ENCODE measurements around the gene ARHGAP10.

The ARHGAP10 gene

DNA sequence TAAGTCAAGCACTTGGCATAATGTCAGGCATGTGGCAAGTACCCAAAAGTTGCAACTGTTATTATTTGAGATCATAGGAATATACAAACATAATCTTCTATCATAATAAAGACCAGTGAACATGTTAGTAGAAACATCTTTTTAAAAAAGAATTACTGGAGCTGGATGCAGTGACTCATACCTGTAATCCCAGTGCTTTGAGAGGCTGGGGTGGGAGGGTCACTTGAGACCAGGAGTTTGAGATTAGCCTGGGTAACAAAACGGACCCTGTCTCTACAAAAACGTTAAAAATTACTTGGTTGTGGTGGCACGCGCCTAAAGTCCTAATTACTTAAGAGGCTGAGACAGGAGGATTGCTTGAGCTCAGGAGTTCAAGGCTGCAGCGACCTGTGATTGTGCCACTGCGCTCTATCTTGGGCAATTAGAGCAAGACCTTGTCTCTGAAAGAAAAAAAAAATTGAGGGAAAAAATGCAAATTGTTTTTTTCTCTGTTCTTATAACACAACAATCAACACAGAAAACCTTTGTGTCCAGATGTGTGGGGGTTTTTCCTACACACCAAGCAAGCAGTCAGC is 284.3 kb downstream of the ARHGAP10 start:
- Histone ChIP-seq H2BK15ac (ENCODE audit: low read depth, poor library complexity, severe bottlenecking) (no peak overlapping the region), H3K4ac (ENCODE audit: low read depth in 1 of 2, low read length in 2 of 2) (no peak overlapping the region), H2AFZ (ENCODE audit: low read depth, low read length) (no peak overlapping the region), H3K9ac (ENCODE audit: low read length) (no peak overlapping the region), H3K79me1 (replicated peaks; ENCODE audit: low read length, poor library complexity, severe bottlenecking) (peaks cover 22% of the 10 kb centered on the region), H2BK120ac (ENCODE audit: low read depth, low read length) (no peak overlapping the region), H3K36me3 (ENCODE audit: control insufficient read depth in 1 of 2, insufficient read depth in 2 of 2, low read depth in 1 of 2, low read length in 2 of 2) (peaks cover 2 to 4% of the 10 kb centered on the region in 2 experiments), H2AK5ac (ENCODE audit: low read length, severe bottlenecking) (peak overlapping the region; percentile 80), H4K91ac (ENCODE audit: low read length) (no peak overlapping the region), H4K8ac (ENCODE audit: low read length) (no peak overlapping the region), H3K14ac (ENCODE audit: low read length in 2 of 2) (no peak overlapping the region), H3K23ac (ENCODE audit: low read length in 2 of 2) (no peak overlapping the region), H2BK5ac (ENCODE audit: low read depth, low read length, poor library complexity, severe bottlenecking) (no peak overlapping the region), H3K27me3 (ENCODE audit: control insufficient read depth in 1 of 2, insufficient read depth in 1 of 2, low read length in 2 of 2) (no peaks in the 10 kb centered on the region), H3K4me1 (ENCODE audit: control insufficient read depth, insufficient read depth, low read depth, low read length) (peaks cover 4% of the 10 kb centered on the region), H3K4me3 (ENCODE audit: insufficient read depth in 1 of 2, low read depth in 1 of 2, low read length in 2 of 2) (no peak overlapping the region), H3K9me3 (ENCODE audit: control insufficient read depth, low read length) (no peaks in the 10 kb centered on the region), H3K18ac (ENCODE audit: low read depth in 1 of 2, low read length in 2 of 2) (no peak overlapping the region), H3K27ac (ENCODE audit: low read length, poor library complexity, severe bottlenecking) (no peak overlapping the region), H3K4me2 (ENCODE audit: low read length, poor library complexity, severe bottlenecking) (no peak overlapping the region), H2BK12ac (ENCODE audit: low read length in 2 of 2) (peak overlapping the region in 1 of 2 experiments; percentile 25)
- DNase-seq: peak; percentile 14
- 91% methylated on average over 6 of the region's 6 CpGs for WGBS

DNA sequence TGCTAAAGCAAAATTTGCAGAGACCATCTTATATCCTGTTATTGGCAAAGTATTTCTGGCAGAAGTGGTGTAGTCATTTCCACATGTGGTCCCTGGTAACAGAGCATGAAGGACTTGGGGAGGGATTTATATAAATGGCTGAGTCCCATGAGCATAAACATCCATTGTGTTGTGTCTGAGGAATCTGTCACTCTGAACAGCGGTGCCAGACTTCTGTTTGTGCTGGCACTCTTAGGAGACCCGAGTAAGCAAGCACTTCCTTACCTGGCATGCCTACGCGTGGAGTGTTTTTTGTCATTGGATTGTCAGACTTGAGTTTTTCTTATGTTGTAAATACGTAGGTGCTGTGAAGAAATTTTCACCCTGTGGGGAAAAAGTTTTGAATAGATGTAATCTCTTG is 285.9 kb downstream of the ARHGAP10 start:
- no peak overlapping the region for H3K18ac ChIP-seq (ENCODE audit: low read depth in 1 of 2, low read length in 2 of 2)
- no peak overlapping the region for H3K27ac ChIP-seq (ENCODE audit: low read length, poor library complexity, severe bottlenecking)
- peaks cover 22% of the 10 kb centered on the region for H3K79me1 ChIP-seq (replicated peaks; ENCODE audit: low read length, poor library complexity, severe bottlenecking)
- H2BK12ac ChIP-seq (ENCODE audit: low read length in 2 of 2): no peak overlapping the region
- H3K4ac ChIP-seq (ENCODE audit: low read depth in 1 of 2, low read length in 2 of 2): no peak overlapping the region
- H3K4me1 ChIP-seq (ENCODE audit: control insufficient read depth, insufficient read depth, low read depth, low read length): peaks cover 4% of the 10 kb centered on the region
- no peak overlapping the region for H2AK5ac ChIP-seq (ENCODE audit: low read length, severe bottlenecking)
- DNase-seq: no peak
- H3K9ac ChIP-seq (ENCODE audit: low read length): no peak overlapping the region
- H2BK5ac ChIP-seq (ENCODE audit: low read depth, low read length, poor library complexity, severe bottlenecking): no peak overlapping the region
- no peak overlapping the region for H2AFZ ChIP-seq (ENCODE audit: low read depth, low read length)
- no peak overlapping the region for H3K4me2 ChIP-seq (ENCODE audit: low read length, poor library complexity, severe bottlenecking)
- H4K91ac ChIP-seq (ENCODE audit: low read length): no peak overlapping the region
- H3K27me3 ChIP-seq (ENCODE audit: control insufficient read depth in 1 of 2, insufficient read depth in 1 of 2, low read length in 2 of 2): no peaks in the 10 kb centered on the region
- no peak overlapping the region for H4K8ac ChIP-seq (ENCODE audit: low read length)
- no peak overlapping the region for H3K4me3 ChIP-seq (ENCODE audit: insufficient read depth in 1 of 2, low read depth in 1 of 2, low read length in 2 of 2)
- no peak overlapping the region for H2BK120ac ChIP-seq (ENCODE audit: low read depth, low read length)
- H2BK15ac ChIP-seq (ENCODE audit: low read depth, poor library complexity, severe bottlenecking): no peak overlapping the region
- H3K9me3 ChIP-seq (ENCODE audit: control insufficient read depth, low read length): no peaks in the 10 kb centered on the region
- 84% methylated on average over 5 of the region's 5 CpGs for WGBS
- no peak overlapping the region for H3K23ac ChIP-seq (ENCODE audit: low read length in 2 of 2)
- no peaks in the 10 kb centered on the region for H3K36me3 ChIP-seq (ENCODE audit: control insufficient read depth in 1 of 2, insufficient read depth in 2 of 2, low read depth in 1 of 2, low read length in 2 of 2)
- H3K14ac ChIP-seq (ENCODE audit: low read length in 2 of 2): no peak overlapping the region

DNA sequence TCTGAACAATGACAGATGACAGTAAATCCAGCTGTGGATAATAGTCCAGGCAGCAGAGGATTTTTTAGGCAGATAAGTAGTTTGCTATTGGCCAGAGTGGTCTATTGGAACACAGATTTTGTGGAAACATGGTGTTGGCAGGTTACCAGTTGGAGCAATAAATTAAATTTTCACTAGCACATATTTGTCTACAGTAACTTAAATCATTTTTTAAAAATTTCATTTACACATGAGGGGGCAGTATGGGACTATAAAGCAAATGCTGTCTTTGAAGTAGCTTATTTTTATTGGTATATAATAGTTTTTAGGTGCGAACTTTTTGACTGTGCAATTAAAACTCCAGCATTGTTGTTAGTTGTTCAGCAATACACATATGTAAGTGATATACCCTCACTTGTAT is 289.8 kb downstream of the ARHGAP10 start:
- peaks cover 0 to 11% of the 10 kb centered on the region in 2 experiments for H3K36me3 ChIP-seq (ENCODE audit: control insufficient read depth in 1 of 2, insufficient read depth in 2 of 2, low read depth in 1 of 2, low read length in 2 of 2)

DNA sequence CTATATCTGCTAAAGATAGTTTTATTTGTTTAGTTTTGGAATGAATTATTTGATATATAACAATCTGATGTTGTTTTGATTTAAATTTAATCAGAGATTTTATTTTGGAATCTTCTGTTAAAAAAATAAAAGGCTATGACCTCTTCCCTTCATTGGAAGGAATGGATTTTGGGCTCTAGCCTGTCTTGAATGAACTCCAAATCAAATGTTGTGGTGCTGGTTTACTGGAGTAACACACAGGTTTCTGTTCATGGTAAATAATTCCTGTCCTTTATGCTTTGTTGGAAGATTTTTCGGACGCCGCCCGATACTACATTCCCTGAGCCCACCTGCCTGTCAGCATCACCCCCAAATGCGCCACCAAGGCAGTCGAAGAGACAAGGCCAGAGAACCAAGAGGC is 291.1 kb downstream of the ARHGAP10 start:
- H3K9ac ChIP-seq (ENCODE audit: low read length): peak overlapping the region; percentile 80
- H3K4me3 ChIP-seq (ENCODE audit: insufficient read depth in 1 of 2, low read depth in 1 of 2, low read length in 2 of 2): peak overlapping the region in 1 of 2 experiments; percentile 68
- peaks cover 19% of the 10 kb centered on the region for H3K79me1 ChIP-seq (replicated peaks; ENCODE audit: low read length, poor library complexity, severe bottlenecking)
- peak overlapping the region; percentile 7 for H4K8ac ChIP-seq (ENCODE audit: low read length)
- WGBS: 98% methylated on average over 6 of the region's 6 CpGs
- no peak overlapping the region for H3K4me2 ChIP-seq (ENCODE audit: low read length, poor library complexity, severe bottlenecking)
- no peaks in the 10 kb centered on the region for H3K27me3 ChIP-seq (ENCODE audit: control insufficient read depth in 1 of 2, insufficient read depth in 1 of 2, low read length in 2 of 2)
- peaks cover 0 to 11% of the 10 kb centered on the region in 2 experiments for H3K36me3 ChIP-seq (ENCODE audit: control insufficient read depth in 1 of 2, insufficient read depth in 2 of 2, low read depth in 1 of 2, low read length in 2 of 2)
- H2BK5ac ChIP-seq (ENCODE audit: low read depth, low read length, poor library complexity, severe bottlenecking): no peak overlapping the region
- no peak overlapping the region for H2AK5ac ChIP-seq (ENCODE audit: low read length, severe bottlenecking)
- no peak overlapping the region for H2BK120ac ChIP-seq (ENCODE audit: low read depth, low read length)
- no peak overlapping the region for H2BK15ac ChIP-seq (ENCODE audit: low read depth, poor library complexity, severe bottlenecking)
- H2AFZ ChIP-seq (ENCODE audit: low read depth, low read length): no peak overlapping the region
- H4K91ac ChIP-seq (ENCODE audit: low read length): no peak overlapping the region
- H3K4me1 ChIP-seq (ENCODE audit: control insufficient read depth, insufficient read depth, low read depth, low read length): no peaks in the 10 kb centered on the region
- H3K9me3 ChIP-seq (ENCODE audit: control insufficient read depth, low read length): no peaks in the 10 kb centered on the region
- H3K23ac ChIP-seq (ENCODE audit: low read length in 2 of 2): no peak overlapping the region
- no peak overlapping the region for H3K14ac ChIP-seq (ENCODE audit: low read length in 2 of 2)
- no peak overlapping the region for H3K18ac ChIP-seq (ENCODE audit: low read depth in 1 of 2, low read length in 2 of 2)
- DNase-seq: no peak
- H2BK12ac ChIP-seq (ENCODE audit: low read length in 2 of 2): no peak overlapping the region
- no peak overlapping the region for H3K4ac ChIP-seq (ENCODE audit: low read depth in 1 of 2, low read length in 2 of 2)
- no peak overlapping the region for H3K27ac ChIP-seq (ENCODE audit: low read length, poor library complexity, severe bottlenecking)

More for the DNA sequence above, 289.8 kb downstream of the ARHGAP10 start:
- Histone ChIP-seq H4K91ac (ENCODE audit: low read length) (no peak overlapping the region), H3K4me2 (ENCODE audit: low read length, poor library complexity, severe bottlenecking) (no peak overlapping the region), H3K4me1 (ENCODE audit: control insufficient read depth, insufficient read depth, low read depth, low read length) (no peaks in the 10 kb centered on the region), H2AFZ (ENCODE audit: low read depth, low read length) (no peak overlapping the region), H3K9ac (ENCODE audit: low read length) (no peak overlapping the region), H2BK12ac (ENCODE audit: low read length in 2 of 2) (no peak overlapping the region), H3K14ac (ENCODE audit: low read length in 2 of 2) (no peak overlapping the region), H2BK15ac (ENCODE audit: low read depth, poor library complexity, severe bottlenecking) (no peak overlapping the region), H3K79me1 (replicated peaks; ENCODE audit: low read length, poor library complexity, severe bottlenecking) (peaks cover 16% of the 10 kb centered on the region), H3K9me3 (ENCODE audit: control insufficient read depth, low read length) (no peaks in the 10 kb centered on the region), H3K4me3 (ENCODE audit: insufficient read depth in 1 of 2, low read depth in 1 of 2, low read length in 2 of 2) (no peak overlapping the region), H3K23ac (ENCODE audit: low read length in 2 of 2) (no peak overlapping the region), H4K8ac (ENCODE audit: low read length) (no peak overlapping the region), H2BK5ac (ENCODE audit: low read depth, low read length, poor library complexity, severe bottlenecking) (no peak overlapping the region), H3K27me3 (ENCODE audit: control insufficient read depth in 1 of 2, insufficient read depth in 1 of 2, low read length in 2 of 2) (no peaks in the 10 kb centered on the region), H2BK120ac (ENCODE audit: low read depth, low read length) (no peak overlapping the region), H2AK5ac (ENCODE audit: low read length, severe bottlenecking) (no peak overlapping the region), H3K27ac (ENCODE audit: low read length, poor library complexity, severe bottlenecking) (no peak overlapping the region), H3K18ac (ENCODE audit: low read depth in 1 of 2, low read length in 2 of 2) (no peak overlapping the region), H3K4ac (ENCODE audit: low read depth in 1 of 2, low read length in 2 of 2) (no peak overlapping the region)
- WGBS: no CpG with 5 or more reads among the region's 1 CpG
- no peak for DNase-seq

Measured in mesenchymal stem cell (in vitro differentiated cells and primary cell).